K562 treated with DMSO at 1 percent for 48 hours (cell line): Measurements from ENCODE around the gene SAG. TPM values are rescaled to one million over a fixed set of nuclear protein-coding genes. Genes with fewer than 3 reads are reported as not detected.

Experiments used
- total RNA-seq: library from RNA; unstranded; fragments of 300-600 nt; gene quantifications from 2 replicates; pipeline ENCODE4 v1.2.3, GENCODE V29; 2022; ENCODE audit warnings: low replicate concordance; ENCODE audit errors: extremely low read depth

SAG gene
- total RNA-seq, result not detected in 2 replicates

GRCh38 chr2:233307565-233307964 lies at the start of gene SAG:
Gene SAG, plus strand, starts transcription at chr2:233307816. Its CDS starts 1,374 bp downstream, at chr2:233309190.

GRCh38 chr2:233353769-233354499 lies 46.3 kb downstream of the SAG start, which contains the start of gene DGKD:
Gene DGKD, plus strand, starts transcription at chr2:233354494. Its CDS starts 25 bp downstream, at chr2:233354519.

Other genes starting within 250 kb of the SAG start
- gene INPP5D, start 247.5 kb upstream of the SAG start, total RNA-seq, result not detected in 2 replicates
- gene ATG16L1, start 56.1 kb upstream of the SAG start, total RNA-seq, result not detected in 2 replicates
- not detected in 2 replicates for gene DGKD, start 46.7 kb downstream of the SAG start, total RNA-seq